OCI-LY3 (cell line): Measurements from ENCODE around the gene AIF1L.
"Not testable (repeated sequence)": the region's sequence is repeated elsewhere in the genome, so short reads cannot be mapped to it uniquely, and the experiment has no call there.

Experiments
- CTCF ChIP-seq: fragments of 200-600, 300-600 bp; sonication (generic); IDR thresholded peaks from 2 replicates; pipeline ENCODE4 v1.5.1; 2014; ENCODE audit warnings: antibody characterized with exemption, low read length, low read depth
- EZH2phosphoT487 ChIP-seq: fragments of 200-600 bp; shearing (Covaris generic); IDR thresholded peaks from 2 replicates; pipeline ENCODE4 v1.6.1; 2018; ENCODE audit warnings: antibody characterized with exemption, mixed run types, low read depth

GRCh38 chr9:131115360-131115742 is 19.0 kb downstream of the AIF1L start:
- TF ChIP-seq CTCF, EZH2phosphoT487: not testable (repeated sequence)
